Mesenchymal stem cell (in vitro differentiated cells and primary cell): Measurements from ENCODE around the gene COPS9.

ENCODE experiments used
- DNase-seq: peaks from one replicate; pipeline ENCODE4 v3.0.0-alpha.2; 2013
- H2AFZ ChIP-seq: one replicate; pipeline ENCODE4 v1.6.1; 2013; ENCODE audit warnings: low read depth, mild to moderate bottlenecking, control low read depth, inconsistent platforms, low read length, moderate library complexity
- H2AK5ac ChIP-seq: 2 replicates; pipeline ENCODE4 v1.6.1; 2013; ENCODE audit warnings: low read length, moderate library complexity, mild to moderate bottlenecking, inconsistent platforms; ENCODE audit not compliant: severe bottlenecking
- H2BK120ac ChIP-seq: one replicate; pipeline ENCODE4 v1.6.1; 2013; ENCODE audit warnings: low read depth, mild to moderate bottlenecking, inconsistent platforms, low read length, moderate library complexity
- H2BK12ac ChIP-seq, 2 experiments: one replicate each; pipeline ENCODE4 v1.6.1; 2013; ENCODE audit warnings: inconsistent platforms in 2 of 2, low read length in 2 of 2, mild to moderate bottlenecking in 2 of 2, moderate library complexity in 2 of 2, control low read depth in 1 of 2
- H2BK15ac ChIP-seq: one replicate; pipeline ENCODE4 v1.6.1; 2013; ENCODE audit warnings: mild to moderate bottlenecking, low read depth, inconsistent platforms; ENCODE audit not compliant: poor library complexity, severe bottlenecking
- H2BK5ac ChIP-seq: 2 replicates; pipeline ENCODE4 v1.6.1; 2013; ENCODE audit warnings: low read depth, mild to moderate bottlenecking, low read length, control low read depth, inconsistent platforms; ENCODE audit not compliant: poor library complexity, severe bottlenecking
- H3K14ac ChIP-seq, 2 experiments: one replicate each; pipeline ENCODE4 v1.6.1; 2013; ENCODE audit warnings: inconsistent platforms in 2 of 2, low read length in 2 of 2, control low read depth in 1 of 2, mild to moderate bottlenecking in 1 of 2, moderate library complexity in 1 of 2
- H3K18ac ChIP-seq, 2 experiments: one replicate each; pipeline ENCODE4 v1.6.1; 2013; ENCODE audit warnings: inconsistent platforms in 2 of 2, low read length in 2 of 2, control low read depth in 1 of 2, low read depth in 1 of 2, mild to moderate bottlenecking in 1 of 2
- H3K23ac ChIP-seq, 2 experiments: one replicate each; pipeline ENCODE4 v1.6.1; 2013; ENCODE audit warnings: inconsistent platforms in 2 of 2, low read length in 2 of 2, mild to moderate bottlenecking in 2 of 2, moderate library complexity in 2 of 2, control low read depth in 1 of 2
- H3K27ac ChIP-seq: 2 replicates; pipeline ENCODE4 v1.5.1; 2013; ENCODE audit warnings: mild to moderate bottlenecking, moderate library complexity, low read length, control low read depth, inconsistent platforms; ENCODE audit not compliant: poor library complexity, severe bottlenecking
- H3K27me3 ChIP-seq, 2 experiments: 2 replicates each; pipeline versions ENCODE4 v1.6.1 to v1.7.0; 2013; ENCODE audit warnings: low read length in 2 of 2, mild to moderate bottlenecking in 2 of 2, moderate library complexity in 2 of 2, control low read depth in 1 of 2, inconsistent platforms in 1 of 2; ENCODE audit not compliant: control insufficient read depth in 1 of 2, insufficient read depth in 1 of 2
- H3K36me3 ChIP-seq, 2 experiments: 2 replicates each; pipeline versions ENCODE4 v1.6.1 to v1.7.0; 2013; ENCODE audit warnings: low read length in 2 of 2, control low read depth in 1 of 2, inconsistent platforms in 1 of 2, low read depth in 1 of 2, mild to moderate bottlenecking in 1 of 2; ENCODE audit not compliant: insufficient read depth in 2 of 2, control insufficient read depth in 1 of 2
- H3K4ac ChIP-seq, 2 experiments: one replicate each; pipeline ENCODE4 v1.6.1; 2013; ENCODE audit warnings: inconsistent platforms in 2 of 2, low read length in 2 of 2, mild to moderate bottlenecking in 2 of 2, moderate library complexity in 2 of 2, control low read depth in 1 of 2, low read depth in 1 of 2
- H3K4me1 ChIP-seq: 2 replicates; pipeline ENCODE4 v1.6.1; 2013; ENCODE audit warnings: low read depth, low read length, control low read depth; ENCODE audit not compliant: control insufficient read depth, insufficient read depth
- H3K4me2 ChIP-seq: 2 replicates; pipeline ENCODE4 v1.6.1; 2013; ENCODE audit warnings: low read length, mild to moderate bottlenecking, inconsistent platforms; ENCODE audit not compliant: poor library complexity, severe bottlenecking
- H3K4me3 ChIP-seq, 2 experiments: 2 replicates each; pipeline versions ENCODE4 v1.5.1 to v1.7.0; 2013; ENCODE audit warnings: low read length in 2 of 2, mild to moderate bottlenecking in 2 of 2, control low read depth in 1 of 2, low read depth in 1 of 2; ENCODE audit not compliant: insufficient read depth in 1 of 2
- H3K79me1 ChIP-seq: replicated peaks from 2 replicates; pipeline ENCODE4 v1.6.1; 2013; ENCODE audit warnings: mild to moderate bottlenecking, control low read depth, low read length, inconsistent platforms; ENCODE audit not compliant: poor library complexity, severe bottlenecking
- H3K9ac ChIP-seq: 2 replicates; pipeline ENCODE4 v1.7.0; 2013; ENCODE audit warnings: mild to moderate bottlenecking, low read length, moderate library complexity
- H3K9me3 ChIP-seq: 2 replicates; pipeline ENCODE4 v1.7.0; 2013; ENCODE audit warnings: mild to moderate bottlenecking, low read length; ENCODE audit not compliant: control insufficient read depth
- H4K8ac ChIP-seq: one replicate; pipeline ENCODE4 v1.6.1; 2013; ENCODE audit warnings: inconsistent platforms, mild to moderate bottlenecking, low read length, moderate library complexity
- H4K91ac ChIP-seq: one replicate; pipeline ENCODE4 v1.6.1; 2013; ENCODE audit warnings: mild to moderate bottlenecking, low read length, inconsistent platforms
- WGBS: methylation state at CpG from one replicate; pipeline ENCODE4 v1.1.7; 2013; ENCODE audit warnings: mixed read lengths; 5-methylcytosine and 5-hydroxymethylcytosine counted together

Gene COPS9

DNA sequence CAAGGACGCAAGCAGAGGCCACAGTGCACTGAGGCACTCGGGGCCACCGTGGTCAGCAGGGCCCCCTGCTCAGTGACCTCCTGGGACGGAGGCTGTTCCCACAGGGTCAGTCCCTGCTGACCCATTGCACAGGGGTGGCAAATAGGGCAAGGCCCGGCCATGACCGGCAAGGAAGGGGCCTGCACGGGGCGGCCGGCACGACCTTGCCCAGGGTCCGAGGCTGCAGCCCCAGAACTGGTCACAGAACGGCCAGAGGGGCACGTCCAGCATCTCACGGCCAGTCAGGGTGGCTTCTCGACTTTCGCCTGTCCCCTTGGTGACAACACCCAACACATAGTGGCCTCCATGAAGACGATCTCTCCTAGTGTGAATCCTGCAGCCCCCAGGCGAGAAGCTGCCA is 31.9 kb upstream of the COPS9 start:
- H3K4ac ChIP-seq = no peak overlapping the region
- 77% methylated on average over 18 of the region's 18 CpGs for WGBS
- H3K27ac ChIP-seq = no peak overlapping the region
- H2AFZ ChIP-seq = no peak overlapping the region
- peaks cover 0 to 66% of the 10 kb centered on the region in 2 experiments for H3K27me3 ChIP-seq
- H3K4me2 ChIP-seq = no peak overlapping the region
- no peak overlapping the region for H2AK5ac ChIP-seq
- DNase-seq = no peak
- no peaks in the 10 kb centered on the region for H3K79me1 ChIP-seq
- H2BK12ac ChIP-seq = no peak overlapping the region
- no peak overlapping the region for H3K18ac ChIP-seq
- no peaks in the 10 kb centered on the region for H3K4me1 ChIP-seq
- H4K91ac ChIP-seq = no peak overlapping the region
- H4K8ac ChIP-seq = no peak overlapping the region
- no peak overlapping the region for H3K14ac ChIP-seq
- no peak overlapping the region for H2BK120ac ChIP-seq
- H3K4me3 ChIP-seq = no peak overlapping the region
- H3K9ac ChIP-seq = no peak overlapping the region
- no peaks in the 10 kb centered on the region for H3K36me3 ChIP-seq
- H2BK15ac ChIP-seq = no peak overlapping the region
- no peak overlapping the region for H2BK5ac ChIP-seq
- H3K9me3 ChIP-seq = peaks cover 4% of the 10 kb centered on the region
- no peak overlapping the region for H3K23ac ChIP-seq

DNA sequence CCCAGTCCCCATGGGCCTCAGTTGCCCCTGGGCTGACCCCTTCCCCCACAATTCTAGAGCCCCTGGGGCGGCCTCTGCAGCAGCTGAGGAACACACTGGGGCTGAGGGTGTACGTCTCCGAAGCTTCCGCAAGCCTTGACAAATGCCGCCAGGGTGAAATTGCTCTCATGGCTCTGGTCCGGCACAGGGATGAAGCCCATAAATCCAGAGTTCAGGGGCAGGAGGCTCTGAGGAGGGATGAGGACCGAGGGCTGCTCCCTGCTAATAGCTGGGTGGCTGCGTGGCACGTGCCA is 31.4 kb upstream of the COPS9 start:
- Histone ChIP-seq H2AFZ (no peak overlapping the region), H3K79me1 (no peaks in the 10 kb centered on the region), H3K9me3 (peaks cover 4% of the 10 kb centered on the region), H2BK15ac (no peak overlapping the region), H2BK12ac (no peak overlapping the region), H2BK5ac (no peak overlapping the region), H3K18ac (no peak overlapping the region), H3K9ac (no peak overlapping the region), H3K4me1 (no peaks in the 10 kb centered on the region), H3K4ac (no peak overlapping the region), H4K8ac (no peak overlapping the region), H4K91ac (no peak overlapping the region), H3K27me3 (peaks cover 0 to 66% of the 10 kb centered on the region in 2 experiments), H3K14ac (no peak overlapping the region), H3K4me3 (no peak overlapping the region), H3K4me2 (no peak overlapping the region), H3K27ac (no peak overlapping the region), H3K23ac (no peak overlapping the region), H2BK120ac (no peak overlapping the region), H3K36me3 (no peaks in the 10 kb centered on the region), H2AK5ac (no peak overlapping the region)
- WGBS = 85% methylated on average over 9 of the region's 9 CpGs
- no peak for DNase-seq

DNA sequence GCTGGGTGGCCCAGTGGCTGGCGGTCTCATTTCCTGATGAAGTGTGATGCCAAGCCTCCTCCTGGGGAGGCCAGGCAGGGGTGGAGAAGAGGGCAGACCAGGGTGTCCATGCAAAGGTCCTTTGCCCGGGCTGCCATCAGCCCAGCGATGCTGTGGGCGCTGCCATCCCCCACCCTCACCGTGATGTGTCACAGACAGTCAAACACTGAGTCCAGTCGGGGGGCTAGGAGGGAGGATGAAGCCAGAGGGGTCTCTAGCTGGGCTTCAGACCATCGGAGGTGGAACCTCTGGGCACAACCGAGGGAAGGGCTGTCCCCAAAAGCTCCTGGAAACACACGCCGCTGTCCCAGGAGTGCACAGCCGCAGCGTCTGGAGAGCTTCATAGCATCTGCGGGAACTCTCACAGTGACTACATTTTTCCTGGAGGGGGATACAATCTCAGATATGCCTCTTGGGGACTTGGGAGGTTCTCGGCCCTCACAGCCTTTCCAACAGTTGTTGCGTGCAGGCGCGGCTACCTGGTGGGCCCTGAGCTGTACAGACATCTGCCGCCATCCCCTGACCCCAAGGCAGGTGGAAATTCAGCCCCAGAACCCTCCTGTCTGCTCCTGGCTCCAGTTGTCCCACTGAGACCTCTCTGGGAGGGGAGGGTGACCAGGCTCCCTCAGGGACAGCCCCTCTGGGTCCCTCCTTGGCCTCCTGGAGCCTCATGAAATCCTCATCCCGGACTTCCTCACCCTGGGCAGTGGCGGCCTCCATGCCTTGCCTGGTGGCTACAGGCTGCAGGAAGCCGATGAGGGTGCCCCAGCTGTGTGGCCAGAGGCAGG is 30.9 kb upstream of the COPS9 start:
- H2BK5ac ChIP-seq = no peak overlapping the region
- H3K79me1 ChIP-seq = no peaks in the 10 kb centered on the region
- no peak overlapping the region for H2AFZ ChIP-seq
- H3K27me3 ChIP-seq = peaks cover 0 to 62% of the 10 kb centered on the region in 2 experiments
- no peak overlapping the region for H4K8ac ChIP-seq
- H3K23ac ChIP-seq = no peak overlapping the region
- H3K27ac ChIP-seq = no peak overlapping the region
- H3K9me3 ChIP-seq = peaks cover 4% of the 10 kb centered on the region
- no peak overlapping the region for H3K4ac ChIP-seq
- no peak overlapping the region for H2BK12ac ChIP-seq
- H4K91ac ChIP-seq = no peak overlapping the region
- no peak overlapping the region for H2BK15ac ChIP-seq
- WGBS = 84% methylated on average over 21 of the region's 21 CpGs
- no peaks in the 10 kb centered on the region for H3K36me3 ChIP-seq
- no peak overlapping the region for H2BK120ac ChIP-seq
- no peak overlapping the region for H3K14ac ChIP-seq
- no peak overlapping the region for H3K4me2 ChIP-seq
- no peak overlapping the region for H3K18ac ChIP-seq
- H3K9ac ChIP-seq = no peak overlapping the region
- no peak overlapping the region for H2AK5ac ChIP-seq
- H3K4me3 ChIP-seq = no peak overlapping the region
- no peaks in the 10 kb centered on the region for H3K4me1 ChIP-seq
- DNase-seq = no peak

DNA sequence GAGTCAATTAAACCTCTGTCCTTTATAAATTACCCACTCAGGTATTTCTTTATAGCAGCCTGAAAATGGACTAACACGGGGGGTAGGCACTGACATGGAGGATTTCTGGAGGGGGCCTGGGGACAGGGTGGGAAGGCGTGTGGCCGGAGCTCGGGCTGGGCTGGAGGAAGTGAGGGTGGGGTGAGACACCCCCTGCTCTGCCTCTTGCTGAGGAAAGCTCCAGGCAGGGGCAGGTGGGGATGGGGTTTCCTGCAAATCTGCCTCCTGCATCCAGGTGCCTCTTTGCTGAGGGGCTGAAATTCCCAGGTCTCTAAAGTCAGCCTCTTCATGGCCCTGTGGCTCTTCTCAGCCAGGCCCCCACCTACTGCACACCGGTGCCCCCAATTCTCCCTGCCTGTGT is 30.1 kb upstream of the COPS9 start:
- no peak for DNase-seq
- H3K36me3 ChIP-seq = no peaks in the 10 kb centered on the region
- H3K23ac ChIP-seq = no peak overlapping the region
- H2BK12ac ChIP-seq = no peak overlapping the region
- no peak overlapping the region for H3K18ac ChIP-seq
- H2AK5ac ChIP-seq = no peak overlapping the region
- H3K4me3 ChIP-seq = no peak overlapping the region
- no peak overlapping the region for H3K14ac ChIP-seq
- H3K4me2 ChIP-seq = no peak overlapping the region
- no peak overlapping the region for H3K4ac ChIP-seq
- H4K8ac ChIP-seq = no peak overlapping the region
- no peak overlapping the region for H3K9ac ChIP-seq
- H3K79me1 ChIP-seq = no peaks in the 10 kb centered on the region
- H3K27me3 ChIP-seq = peaks cover 0 to 54% of the 10 kb centered on the region in 2 experiments
- H2BK15ac ChIP-seq = no peak overlapping the region
- H2BK120ac ChIP-seq = no peak overlapping the region
- no peak overlapping the region for H2BK5ac ChIP-seq
- H3K4me1 ChIP-seq = no peaks in the 10 kb centered on the region
- WGBS = 87% methylated on average over 5 of the region's 5 CpGs
- no peak overlapping the region for H2AFZ ChIP-seq
- H4K91ac ChIP-seq = no peak overlapping the region
- no peak overlapping the region for H3K27ac ChIP-seq
- peaks cover 2% of the 10 kb centered on the region for H3K9me3 ChIP-seq
